ENCODE results near the gene TAS1R2.
"Not testable (repeated sequence)": the region's sequence is repeated elsewhere in the genome, so short reads cannot be mapped to it uniquely, and the experiment has no call there.

Gene TAS1R2

GRCh38 chr1:18883636-18884418 lies 24.4 kb upstream of the TAS1R2 start:
- DNase-seq (ENCODE audit: low read depth): no peak

DNA sequence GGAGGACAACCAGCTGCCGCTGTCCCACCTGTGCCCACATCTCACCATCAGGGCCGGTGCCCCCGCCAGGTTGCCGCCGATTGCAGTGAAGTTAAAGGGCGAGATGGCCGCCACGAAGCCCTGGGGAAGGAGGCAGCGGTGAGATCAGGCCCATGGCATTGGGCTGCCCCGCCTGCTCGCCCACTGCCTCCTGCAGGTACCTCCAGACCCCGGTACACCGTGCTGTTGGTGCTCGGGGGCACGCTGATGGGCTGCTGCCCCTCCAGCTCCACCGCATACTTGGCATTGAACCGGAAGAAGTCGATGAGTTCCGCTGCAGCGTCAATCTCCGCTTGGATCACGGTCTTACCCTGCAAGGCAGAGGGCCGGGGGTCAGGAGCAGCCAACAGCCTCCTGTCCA lies 23.6 kb upstream of the TAS1R2 start:
- no peak for DNase-seq (ENCODE audit: low read depth)

- DNase-seq (ENCODE audit: low read depth): no peak
These were observed 23.0 kb upstream of the TAS1R2 start for GRCh38 chr1:18882486-18882885.

- DNase-seq (ENCODE audit: low read depth): no peak
These were observed 22.4 kb upstream of the TAS1R2 start for GRCh38 chr1:18881642-18882431.

GRCh38 chr1:18881164-18881563 lies 21.7 kb upstream of the TAS1R2 start:
- DNase-seq (ENCODE audit: low read depth): no peak

- no peak for DNase-seq (ENCODE audit: low read depth)
These were observed 21.1 kb upstream of the TAS1R2 start for GRCh38 chr1:18880585-18880984.

GRCh38 chr1:18879791-18880309 lies 20.4 kb upstream of the TAS1R2 start:
- DNase-seq (ENCODE audit: low read depth): no peak

- DNase-seq (ENCODE audit: low read depth): no peak
These were observed 19.8 kb upstream of the TAS1R2 start for GRCh38 chr1:18879215-18879790.

DNA sequence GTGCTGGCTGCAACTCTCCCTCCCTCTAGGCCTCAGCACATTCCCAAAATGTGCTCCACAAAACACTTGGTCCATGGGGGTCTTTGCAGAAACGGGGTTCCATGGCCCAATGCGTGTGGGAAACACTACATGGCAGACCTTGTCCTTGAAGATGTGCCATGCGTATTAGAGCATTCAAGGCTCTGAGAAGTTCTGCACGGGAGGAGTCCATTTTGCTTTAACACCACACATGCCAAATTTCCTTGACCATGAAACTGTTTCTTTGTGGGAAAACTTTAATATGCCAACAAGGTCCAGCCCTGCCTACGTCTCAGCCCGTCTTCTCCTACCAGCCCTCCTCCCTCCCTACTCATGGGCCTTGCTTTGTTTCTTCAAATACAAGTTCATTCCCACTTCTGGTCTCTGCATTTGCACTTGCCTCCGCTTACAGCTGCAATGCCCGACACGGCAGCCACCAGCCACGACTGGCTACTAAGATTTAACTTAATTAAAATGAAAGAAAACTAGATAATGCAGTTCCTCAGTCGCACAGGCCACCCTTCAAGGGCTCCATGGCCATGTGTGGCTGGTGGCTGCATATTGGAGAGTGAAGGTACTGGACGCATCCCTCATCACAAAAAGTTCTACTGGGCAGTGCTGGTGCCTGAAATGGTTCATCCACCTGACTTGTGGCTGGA lies 19.2 kb upstream of the TAS1R2 start:
- DNase-seq (ENCODE audit: low read depth): no peak

DNA sequence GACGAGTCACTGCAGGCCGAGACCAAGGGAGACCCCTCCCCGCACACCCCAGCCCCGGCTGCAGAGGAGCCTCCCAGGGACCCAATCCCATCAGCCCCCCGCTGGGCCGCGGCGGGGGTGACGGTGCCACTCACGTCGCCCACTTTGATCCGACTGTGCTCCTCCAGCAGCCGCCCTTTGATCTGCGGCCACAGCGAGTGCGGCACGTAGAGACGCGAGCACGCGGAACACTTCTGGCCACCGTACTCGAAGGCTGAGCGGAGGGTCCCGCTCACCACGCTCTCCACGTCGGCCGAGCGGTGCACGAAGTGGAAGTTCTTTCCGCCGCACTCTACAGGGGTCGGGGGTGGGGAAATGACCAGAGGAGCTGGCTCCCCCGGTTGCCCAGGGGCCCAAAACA lies 17.8 kb upstream of the TAS1R2 start:
- no peak for DNase-seq (ENCODE audit: low read depth)

DNA sequence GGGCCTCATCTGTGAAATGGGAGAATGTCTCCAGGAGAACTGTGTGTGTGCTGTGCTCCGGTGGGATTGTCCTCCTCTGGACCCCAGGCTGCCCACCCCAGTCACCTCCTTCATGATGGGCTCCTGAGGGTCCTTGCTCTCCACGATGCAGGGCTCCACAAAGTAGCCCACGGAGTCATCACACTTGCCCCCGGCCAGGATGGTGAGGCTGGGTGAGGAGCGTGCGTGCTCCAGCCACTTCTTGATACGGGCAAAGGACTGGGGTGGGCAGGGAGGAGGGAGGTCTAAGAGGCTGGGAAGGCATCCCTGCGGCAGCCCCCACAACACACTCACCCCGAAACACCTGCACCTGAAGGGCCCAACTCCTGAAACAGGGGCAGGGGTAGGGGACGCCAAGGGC lies 16.8 kb upstream of the TAS1R2 start:
- DNase-seq (ENCODE audit: low read depth): no peak

GRCh38 chr1:18875796-18876128 lies 16.3 kb upstream of the TAS1R2 start:
- DNase-seq (ENCODE audit: low read depth): no peak

DNA sequence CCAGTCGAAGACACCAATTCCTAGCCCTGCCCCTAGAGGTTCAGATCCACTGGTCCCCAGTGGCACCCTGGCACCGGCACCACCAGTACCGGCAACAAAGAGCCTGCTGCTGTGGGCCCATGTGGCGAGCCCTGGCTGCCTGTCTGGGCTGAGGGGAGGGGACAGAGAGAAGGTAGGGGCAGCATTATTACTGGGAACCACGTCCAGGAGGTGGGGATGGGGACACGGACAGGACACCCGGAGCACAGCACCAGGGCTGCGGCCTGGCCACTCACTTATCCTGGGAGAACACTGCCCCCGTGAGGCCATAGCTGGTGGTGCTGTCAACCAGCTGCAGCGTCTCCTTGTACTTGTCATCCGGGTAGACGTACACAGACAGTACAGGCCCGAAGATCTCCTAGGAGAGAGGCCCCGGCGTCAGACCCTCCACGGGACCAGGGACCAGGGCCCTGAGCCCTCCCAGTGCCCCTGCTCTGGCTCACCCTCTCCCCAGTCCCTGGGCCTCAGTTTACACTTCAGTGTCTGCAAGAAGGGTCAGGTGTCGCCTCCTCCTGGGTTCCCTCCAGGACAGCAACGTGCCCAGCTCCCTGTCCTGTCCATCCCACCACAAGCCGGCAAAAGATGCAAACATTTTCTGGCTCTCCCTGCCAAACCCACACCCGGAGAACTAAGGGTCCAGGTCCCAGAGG lies 15.8 kb upstream of the TAS1R2 start:
- no peak for DNase-seq (ENCODE audit: low read depth)

DNA sequence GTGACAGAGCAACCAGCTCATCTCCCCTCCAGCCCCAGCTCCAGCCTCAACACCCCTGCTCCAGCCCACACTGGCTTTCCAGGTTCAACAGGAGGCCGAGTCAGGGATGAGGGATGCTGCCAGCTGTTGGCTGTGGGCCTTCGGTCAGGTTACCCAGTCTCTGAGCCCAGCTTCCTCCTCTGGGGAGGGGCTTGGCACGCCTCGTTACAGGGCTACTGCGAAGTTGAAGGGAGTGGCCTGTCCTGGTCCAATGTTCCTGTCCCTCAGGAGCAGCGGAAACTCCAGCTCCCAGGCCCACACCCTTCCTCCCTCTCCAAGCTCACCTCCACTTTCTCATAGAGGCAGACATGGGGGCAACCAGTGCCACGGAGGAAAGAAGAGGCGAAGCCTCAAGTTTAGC lies 15.1 kb upstream of the TAS1R2 start:
- no peak for DNase-seq (ENCODE audit: low read depth)

DNA sequence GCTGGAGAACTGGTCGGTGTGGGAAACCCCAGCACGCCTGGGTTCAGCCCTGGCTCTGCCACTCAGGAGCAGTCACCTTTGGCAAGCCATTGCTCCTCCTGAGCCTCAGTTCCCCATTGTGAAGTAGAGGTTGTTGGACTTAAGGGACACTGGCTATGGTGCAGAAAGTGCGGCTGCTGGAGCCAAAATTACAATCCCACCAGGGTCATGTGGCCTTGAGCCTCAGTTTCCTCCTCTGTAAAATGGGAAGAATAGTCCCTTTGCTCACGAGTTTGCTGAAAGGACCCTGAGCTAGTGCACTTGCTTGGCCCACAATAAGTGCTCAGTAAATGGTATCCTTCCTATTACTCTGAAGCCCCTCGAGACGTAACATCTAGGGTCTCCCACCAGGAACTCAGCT lies 14.6 kb upstream of the TAS1R2 start:
- DNase-seq (ENCODE audit: low read depth): no peak

DNA sequence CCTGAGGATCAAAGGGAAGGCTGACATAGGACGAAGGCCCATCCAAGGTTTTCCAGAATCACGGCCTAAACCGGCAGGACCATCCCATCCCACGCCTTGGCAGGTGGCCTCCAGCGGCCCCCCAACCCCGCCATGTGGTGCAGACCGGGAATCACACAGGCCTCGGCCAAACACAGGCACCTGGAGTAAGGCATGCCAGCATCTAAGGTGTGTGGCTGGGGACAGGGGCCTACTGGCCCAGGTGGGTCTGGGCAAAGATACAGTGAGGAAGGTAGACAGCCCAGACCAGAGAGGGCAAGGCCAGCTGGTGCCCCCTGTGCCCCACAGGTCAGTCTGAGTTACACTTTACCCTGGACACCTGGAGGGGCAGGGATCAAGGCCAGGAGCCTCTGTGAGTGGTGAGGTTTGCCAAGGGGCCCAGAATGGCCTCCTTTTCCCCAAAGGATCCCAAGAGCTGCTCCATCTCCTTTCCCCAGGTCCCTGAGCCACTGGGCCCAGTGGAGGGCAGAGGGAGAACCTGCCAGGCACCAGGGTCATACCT lies 12.7 kb upstream of the TAS1R2 start:
- DNase-seq (ENCODE audit: low read depth): no peak

- no peak for DNase-seq (ENCODE audit: low read depth)
These were observed 12.1 kb upstream of the TAS1R2 start for GRCh38 chr1:18871401-18872070.

- DNase-seq (ENCODE audit: low read depth): no peak
These were observed 11.5 kb upstream of the TAS1R2 start for GRCh38 chr1:18870957-18871356.

DNA sequence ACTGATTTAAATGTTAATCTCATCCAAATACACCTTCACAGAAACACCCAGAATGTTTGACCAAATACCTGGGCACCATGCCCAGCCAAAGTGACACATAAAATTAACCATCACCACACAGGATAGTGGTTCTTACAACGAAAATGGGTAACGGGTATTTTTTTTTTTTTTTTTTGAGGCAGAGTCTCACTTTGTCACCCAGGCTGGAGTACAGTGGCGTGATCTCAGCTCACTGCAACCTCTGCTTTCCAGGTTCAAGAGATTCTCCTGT lies 11.1 kb upstream of the TAS1R2 start:
- DNase-seq (ENCODE audit: low read depth): not testable (repeated sequence)

- DNase-seq (ENCODE audit: low read depth): no peak
These were observed 10.6 kb upstream of the TAS1R2 start for GRCh38 chr1:18869847-18870594.

All from GM04503 (cell line).